Pons (tissue), 1 donor: ENCODE data around the gene UBXN11.
"Not testable (repeated sequence)": the region's sequence is repeated elsewhere in the genome, so short reads cannot be mapped to it uniquely, and the experiment has no call there.

Source experiments
- DNase-seq: peaks from one replicate; pipeline ENCODE4 v3.0.0-alpha.2; 2016; ENCODE audit warnings: low spot score

Gene UBXN11

DNA sequence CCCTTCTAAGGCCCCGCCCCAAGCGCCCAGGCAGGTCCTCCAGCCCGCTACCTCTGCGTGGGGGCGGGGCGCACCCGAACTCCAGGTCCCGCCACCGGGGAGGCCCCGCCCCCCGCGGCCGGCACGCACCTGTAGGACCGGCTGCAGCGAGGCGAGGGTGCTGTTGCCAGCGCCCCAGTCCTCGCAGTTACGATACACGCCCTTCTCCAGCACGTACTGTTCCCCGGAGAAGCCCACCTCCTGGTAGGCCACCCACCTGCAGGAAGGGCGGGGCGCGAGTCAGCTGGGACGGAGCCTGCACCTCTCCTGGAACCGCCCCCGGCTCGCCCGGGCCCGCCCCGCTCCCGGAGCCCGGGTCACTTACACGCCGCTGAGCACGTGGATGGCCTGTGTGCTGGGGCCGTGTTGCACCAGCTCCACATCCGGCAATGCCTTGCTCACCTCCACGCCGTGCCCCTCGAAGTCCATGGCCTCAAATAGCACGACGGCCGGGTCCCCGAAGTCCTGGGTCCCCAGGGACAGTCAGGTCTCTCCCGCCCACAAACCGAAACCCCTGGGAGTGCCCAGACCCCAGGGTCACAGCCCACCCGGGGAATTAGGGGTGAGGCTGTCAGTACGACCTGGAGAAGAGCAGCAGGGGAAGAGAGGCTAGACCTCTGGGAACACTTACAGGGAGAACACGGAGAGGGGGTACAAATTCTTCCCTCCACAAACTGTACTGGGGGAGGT is 30.2 kb upstream of the UBXN11 start:
- no peak for DNase-seq

DNA sequence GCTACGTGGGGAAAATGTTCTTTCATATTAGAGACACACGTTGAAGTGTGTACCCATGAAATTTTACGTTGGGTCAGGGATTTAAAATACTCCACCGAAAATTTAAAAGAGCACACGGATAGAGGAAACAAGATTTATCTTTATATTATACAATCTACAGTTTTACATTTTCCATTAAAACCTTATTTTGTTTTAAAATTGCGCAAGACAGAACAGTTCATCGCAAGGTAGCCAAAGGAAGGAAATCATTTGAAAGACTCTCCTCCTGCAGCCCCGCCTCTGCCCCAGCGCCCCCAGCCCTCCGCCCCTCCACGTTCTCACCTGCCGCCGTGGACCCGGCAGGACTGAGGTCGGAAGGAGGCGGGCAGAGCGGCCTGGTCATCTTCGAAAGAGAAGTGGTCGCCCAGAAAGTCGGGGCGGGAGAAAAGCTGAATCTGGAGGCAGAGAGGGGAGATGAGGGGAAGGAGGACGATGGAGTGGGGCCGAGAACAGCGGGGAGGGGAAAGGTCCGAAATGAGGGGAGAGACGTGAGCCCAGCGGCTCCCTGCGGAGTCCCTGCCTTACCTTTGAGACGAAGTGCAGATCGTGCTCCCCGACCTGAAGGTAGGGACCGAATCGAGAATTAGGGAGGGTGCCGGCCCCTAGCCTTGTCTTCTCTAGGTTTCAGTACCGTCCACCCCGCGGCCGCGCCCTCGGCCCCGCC is 29.5 kb upstream of the UBXN11 start:
- DNase-seq: no peak

DNA sequence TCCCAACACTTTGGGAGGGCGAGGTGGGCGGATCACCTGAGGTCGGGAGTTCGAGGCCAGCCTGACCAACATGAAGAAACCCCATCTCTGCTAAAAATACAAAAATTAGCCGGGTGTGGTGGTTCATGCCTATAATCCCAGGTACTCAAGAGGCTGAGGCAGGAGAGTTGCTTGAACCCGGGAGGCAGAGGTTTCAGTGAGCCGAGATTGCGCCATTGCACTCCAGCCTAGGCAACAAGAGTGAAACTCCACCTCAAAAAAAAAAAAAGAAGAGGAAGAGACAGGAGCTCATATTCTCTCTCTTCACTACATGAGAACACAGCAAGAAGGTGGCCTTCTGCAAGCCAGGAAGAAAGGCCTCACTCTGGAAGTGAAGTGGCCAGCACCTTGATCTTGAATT is 26.9 kb upstream of the UBXN11 start:
- not testable (repeated sequence) for DNase-seq

DNA sequence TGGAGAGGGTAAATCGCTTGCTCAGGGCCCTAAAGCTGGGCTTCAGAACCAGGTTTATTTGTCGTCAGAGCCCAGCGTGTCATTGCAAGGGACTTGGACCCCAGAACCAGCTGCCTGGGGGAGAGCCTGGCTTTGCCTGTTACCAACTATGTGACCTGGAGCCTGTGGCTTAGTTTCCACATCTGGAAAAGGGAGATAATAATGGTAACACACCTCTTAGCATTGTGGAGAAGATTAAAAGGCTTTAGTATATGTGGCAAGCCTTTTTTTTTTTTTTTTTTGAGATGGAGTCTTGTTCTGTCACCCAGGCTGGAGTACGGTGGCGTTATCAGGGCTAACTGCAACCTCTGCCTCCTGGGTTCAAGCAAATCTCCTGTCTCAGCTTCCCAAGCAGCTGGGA is 23.8 kb upstream of the UBXN11 start:
- DNase-seq: no peak

DNA sequence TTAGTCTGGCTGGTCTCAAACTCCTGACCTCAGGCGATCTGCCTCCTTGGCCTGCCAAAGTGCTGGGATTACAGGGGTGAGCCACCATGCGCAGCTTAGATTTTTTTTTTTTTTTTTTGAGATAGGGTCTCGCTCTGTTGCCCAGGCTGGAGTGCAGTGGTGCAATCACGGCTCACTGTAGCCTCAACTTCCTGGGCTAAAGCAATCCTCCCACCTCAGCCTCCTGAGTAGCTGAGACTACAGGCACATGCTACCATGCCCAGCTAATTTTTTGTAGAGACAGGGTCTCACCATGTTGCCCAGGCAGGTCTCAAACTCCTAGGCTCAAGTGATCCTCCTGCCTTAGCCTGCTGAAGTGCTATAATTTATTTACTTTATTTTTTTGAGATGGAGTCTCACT is 22.9 kb upstream of the UBXN11 start:
- not testable (repeated sequence) for DNase-seq

DNA sequence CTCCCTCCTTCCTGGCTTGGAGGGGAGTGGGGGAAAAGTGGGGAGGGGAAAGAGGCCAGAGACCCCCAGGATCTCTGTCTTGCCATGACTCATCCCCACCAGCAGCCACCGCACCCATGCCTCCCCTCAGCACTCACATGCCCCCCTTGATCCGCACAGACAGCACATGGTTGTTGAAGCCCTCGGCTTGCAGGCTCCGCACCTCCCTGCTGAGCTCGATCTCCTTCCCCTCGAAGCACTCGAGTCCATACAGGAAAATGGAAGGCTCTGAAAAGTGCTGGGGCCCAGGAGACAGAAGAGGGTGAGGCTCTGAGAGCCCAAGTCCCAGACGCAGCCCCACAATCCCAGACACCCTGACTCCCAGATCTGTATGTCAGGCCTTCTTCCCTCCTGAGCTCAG is 22.2 kb upstream of the UBXN11 start:
- DNase-seq: no peak

DNA sequence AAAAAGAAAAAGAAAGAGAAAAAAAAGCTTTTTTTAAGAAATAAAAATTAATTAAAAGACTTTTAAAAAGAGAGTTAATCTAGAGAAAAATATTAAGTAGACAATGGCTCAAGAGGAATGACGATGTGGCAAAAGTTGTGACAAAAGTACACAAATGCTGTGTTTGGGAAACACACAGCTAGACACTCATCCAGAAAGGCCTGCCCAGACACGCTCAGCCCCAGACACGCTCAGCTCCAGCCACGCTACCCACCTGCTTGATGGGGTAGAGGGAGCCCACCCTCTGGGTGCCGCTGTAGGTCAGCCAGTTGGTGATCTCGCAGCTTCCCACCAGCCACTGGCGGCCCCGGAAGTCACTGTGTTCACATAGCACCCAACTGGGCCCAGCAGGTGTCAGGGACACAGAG is 21.5 kb upstream of the UBXN11 start:
- DNase-seq: no peak

DNA sequence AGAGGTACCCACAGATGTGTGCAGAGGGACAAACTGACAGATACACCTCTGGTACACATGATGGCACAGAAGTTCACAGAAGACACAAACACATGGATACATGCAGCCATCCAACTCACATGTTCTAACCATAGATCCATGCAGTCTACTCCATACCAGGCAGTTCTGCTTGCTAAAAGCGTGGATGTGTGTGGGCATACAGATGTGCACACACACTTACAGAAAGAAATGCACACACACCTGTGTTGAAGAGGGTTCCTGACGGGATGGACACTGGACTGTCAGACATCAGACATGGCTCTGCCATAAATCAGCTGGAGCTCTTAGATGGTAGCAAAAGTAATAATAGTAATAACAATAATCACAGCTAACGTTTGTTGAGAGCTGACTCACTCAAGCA is 18.1 kb upstream of the UBXN11 start:
- no peak for DNase-seq

DNA sequence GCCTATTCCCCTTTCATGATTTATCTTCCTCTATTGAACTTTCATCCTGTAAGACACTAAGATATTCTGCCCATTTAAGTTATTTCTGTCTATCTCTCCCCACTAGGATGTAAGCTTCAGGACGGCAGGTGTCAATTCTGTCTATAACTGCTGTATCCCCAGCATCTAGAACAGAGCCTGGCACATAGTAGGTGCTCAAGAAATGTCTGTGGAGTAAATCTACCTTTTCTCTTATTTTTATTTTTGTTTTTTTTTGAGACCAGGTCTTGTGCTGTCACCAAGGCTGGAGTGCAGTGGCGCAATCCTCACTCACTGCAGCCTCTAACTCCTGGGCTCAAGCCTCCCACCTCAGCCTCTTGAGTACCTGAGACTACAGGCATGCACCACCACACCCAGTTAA is 16.9 kb upstream of the UBXN11 start:
- DNase-seq: no peak

DNA sequence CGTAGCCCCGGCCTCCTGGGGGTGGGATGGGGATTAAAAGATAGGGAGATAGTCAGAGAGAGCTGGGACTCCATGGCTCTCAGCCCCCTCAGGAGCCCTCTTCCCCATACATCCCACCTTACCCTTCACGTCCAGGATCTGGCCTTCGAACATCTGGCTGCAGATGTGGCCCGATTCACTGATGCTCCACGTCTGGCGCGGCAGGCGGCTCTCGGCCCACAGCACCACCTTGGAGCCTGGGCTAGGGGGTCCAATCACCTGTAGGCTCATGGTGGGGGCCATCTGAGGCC is 15.6 kb upstream of the UBXN11 start:
- no peak for DNase-seq

DNA sequence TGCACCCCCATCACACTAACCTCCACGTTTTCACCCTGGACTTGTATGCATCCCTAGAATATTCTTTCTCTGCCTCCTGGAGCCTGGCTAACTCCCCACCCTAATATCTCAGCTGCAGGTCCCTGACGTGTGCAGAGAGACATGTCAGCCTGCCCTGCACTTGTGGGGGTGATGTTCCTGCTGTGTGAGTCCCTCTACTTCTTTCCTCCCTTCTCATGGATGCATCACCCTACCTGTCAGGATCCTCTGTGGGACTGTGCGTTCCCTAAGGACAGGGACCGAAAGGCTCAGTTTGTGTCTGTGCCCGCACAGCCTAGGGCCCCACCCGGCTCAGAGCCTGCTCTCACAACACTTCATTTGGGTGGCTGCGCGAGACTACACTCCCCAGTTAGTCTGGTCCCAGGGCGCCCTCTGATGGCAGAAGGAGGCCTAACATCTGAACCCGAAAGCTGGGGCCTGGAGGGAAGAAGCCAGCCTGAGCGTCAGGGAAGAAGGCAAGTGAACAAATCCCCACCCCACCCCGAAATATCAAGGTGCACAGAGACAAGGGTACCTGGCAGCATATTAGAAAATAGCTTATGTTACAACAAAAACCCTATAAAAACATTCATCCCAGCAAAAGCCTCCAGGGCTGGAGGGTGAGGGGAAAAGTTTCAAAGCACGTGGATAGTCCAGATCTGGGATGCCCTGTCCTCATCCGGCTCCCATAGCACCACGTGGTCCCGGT is 15.0 kb upstream of the UBXN11 start:
- DNase-seq: peak; percentile 88

DNA sequence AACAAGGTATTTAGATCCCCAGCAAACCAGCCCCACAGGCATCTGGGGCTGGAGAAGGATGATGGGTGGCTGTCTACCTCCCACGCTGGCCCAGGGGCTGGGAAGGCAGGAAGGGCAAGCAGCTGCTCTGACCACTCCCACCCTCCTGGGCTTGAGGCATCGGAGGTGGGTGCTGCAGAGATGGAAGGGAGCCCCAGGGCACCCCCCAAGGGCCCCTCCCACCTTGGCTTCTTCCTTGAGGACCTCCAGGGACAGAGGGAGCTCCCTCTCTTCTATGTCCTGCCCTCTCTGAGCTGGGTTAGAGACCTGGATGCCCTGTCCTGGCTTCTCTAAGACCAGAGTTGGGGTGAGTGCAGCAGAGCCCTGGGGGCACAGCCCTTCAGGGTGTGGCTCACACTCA is 14.5 kb upstream of the UBXN11 start:
- DNase-seq: no peak

DNA sequence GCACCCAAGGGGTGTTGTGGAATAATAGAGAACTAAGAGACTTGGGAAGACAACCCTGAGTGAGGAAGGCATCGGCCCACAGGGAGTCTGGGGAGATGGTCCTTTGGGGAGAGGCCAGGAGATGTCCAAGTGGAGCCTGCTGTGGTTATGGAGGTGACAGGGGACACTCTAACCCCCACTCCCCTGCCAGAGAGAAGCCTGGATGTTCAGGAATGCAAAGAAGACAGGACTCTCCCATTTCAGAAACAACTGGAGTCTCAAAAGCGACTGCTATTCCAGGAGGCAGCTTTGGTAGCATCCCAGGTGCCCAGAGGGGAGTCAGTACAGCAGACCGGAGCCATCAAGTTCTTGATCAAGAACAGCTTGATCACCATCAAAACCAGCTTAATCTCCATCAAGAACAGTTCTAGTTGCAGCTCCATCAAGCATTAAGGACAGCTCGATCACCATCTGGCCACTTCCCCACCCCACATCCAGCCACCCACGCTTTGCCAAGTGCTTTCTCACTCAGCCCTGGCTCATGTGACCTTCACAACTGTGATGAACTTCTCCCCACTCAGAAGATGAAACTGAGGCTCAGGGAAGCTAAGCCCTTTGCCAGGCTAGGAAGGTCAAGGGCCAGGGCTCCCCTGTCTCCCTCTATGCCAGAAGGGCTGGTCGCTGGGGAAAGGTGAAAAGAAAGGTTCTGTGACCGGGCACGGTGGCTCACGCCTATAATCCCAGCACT is 12.1 kb upstream of the UBXN11 start:
- peak; percentile 56 for DNase-seq

DNA sequence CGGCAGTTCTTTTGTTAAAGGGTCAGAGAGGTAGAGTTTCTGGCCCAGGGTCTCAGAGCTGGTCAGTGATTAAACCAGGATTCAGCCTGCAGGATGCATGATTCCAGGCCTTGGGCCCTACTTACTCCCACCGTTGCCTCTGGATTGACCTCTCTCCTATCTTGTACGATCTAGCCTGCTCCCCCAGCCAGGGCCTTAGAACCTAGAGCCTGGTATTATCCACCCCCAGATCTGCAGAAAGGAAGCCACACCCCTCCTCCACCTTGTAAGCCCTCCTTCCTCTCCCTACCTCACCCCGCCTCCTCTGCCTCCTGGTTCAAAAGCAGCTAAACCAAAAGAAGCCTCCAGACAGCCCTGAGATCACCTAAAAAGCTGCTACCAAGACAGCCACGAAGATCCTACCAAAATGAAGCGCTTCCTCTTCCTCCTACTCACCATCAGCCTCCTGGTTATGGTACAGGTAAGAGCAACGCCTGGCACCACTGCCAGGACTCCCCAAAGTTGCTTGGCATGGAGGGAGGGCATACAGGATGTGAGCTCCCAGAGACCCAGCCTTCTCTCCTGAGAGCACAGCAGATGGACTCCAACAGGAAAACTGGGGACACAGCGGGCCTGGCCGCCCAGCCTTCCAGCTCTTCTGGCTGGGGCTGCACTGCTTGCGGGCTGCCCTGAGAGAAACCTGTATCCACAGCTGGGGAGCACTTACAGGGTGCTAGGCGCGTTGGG is 11.3 kb upstream of the UBXN11 start, which contains the start of gene CD52:
Gene CD52, plus strand, starts transcription at position 347 of the 726 bp plus-strand sequence. Its CDS starts 60 bp downstream, at position 407.
- no peak for DNase-seq

DNA sequence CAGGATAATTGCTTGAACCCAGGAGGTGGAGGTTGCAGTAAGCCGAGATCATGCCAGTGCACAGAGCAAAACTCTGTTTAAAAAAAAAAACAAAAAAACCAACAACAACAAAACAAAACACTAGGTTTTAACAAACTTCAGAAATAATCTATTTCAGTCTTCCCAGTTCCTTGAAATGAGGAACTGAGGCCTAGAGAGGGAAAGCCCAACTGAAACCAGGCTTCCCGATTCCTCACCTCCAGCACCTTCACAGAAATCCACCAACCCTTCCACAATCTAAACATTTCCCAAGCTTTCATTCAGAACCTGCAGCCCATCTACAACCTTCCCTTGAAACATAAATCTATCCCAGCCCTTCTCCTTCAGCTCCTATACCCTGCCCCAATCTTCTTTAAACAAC is 10.7 kb upstream of the UBXN11 start:
- DNase-seq: no peak

DNA sequence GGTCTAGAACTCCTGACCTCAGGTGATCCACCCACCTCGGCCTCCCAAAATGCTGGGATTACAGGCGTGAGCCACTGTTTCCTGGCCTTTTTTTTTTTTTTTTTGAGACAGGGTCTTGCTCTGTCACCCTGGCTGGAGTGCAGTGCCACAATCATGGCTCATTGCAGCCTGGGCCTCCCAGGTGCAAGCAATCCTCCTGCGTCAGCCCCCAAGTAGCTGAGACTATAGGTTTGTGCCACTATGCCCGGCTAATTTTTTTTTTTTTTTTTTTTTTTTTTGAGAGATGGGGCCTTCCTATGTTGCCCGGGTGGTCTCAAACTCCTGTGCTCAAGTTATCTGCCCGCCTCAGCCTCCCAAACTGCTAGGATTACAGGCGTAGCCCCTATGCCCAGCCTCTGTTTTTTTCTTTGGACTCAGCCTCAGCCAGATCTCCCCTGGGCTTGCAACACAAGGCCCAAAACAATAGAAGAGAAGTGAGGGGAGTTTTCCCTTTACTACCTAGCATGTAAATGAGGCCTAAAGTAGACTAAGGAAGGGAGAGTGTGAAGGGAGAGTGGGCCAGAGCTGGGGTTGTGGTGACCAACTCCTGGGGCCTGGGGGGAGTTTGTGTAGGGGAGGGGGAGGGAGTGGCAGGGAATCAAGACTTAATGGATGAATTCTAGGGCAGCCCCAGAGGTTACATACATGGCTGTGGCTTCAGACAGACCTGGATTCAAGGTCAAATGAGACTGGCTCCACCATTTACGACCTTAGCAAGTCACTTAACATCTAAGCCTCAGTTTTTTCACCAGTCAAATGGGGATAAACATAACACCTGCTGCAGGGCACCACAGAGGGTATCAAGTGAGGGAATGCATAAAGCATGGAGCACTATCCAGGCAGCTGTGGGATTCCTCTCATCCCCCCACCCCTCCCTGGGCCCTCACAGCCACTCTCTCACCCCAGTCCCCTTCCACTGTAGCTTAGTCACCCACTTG is 9.7 kb upstream of the UBXN11 start:
- no peak for DNase-seq

DNA sequence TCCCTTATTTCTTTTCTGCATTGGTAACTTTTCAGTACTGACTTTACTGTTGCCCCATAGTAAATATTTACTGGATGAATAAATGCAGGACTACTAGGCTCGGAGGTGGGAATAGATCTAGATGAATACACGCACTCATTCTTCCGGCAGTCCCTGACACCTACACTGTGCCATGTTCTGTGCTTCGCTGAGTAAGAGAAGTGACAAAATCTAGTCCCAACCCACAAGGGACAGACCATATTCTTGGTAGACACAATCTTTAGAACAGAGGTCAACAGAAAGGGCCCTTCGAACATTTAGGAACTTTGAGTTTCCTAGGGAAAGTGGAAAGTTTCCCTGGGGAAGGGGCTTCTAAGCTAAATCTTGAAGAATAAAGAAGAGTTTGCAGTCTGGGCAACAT is 8.1 kb upstream of the UBXN11 start:
- no peak for DNase-seq

DNA sequence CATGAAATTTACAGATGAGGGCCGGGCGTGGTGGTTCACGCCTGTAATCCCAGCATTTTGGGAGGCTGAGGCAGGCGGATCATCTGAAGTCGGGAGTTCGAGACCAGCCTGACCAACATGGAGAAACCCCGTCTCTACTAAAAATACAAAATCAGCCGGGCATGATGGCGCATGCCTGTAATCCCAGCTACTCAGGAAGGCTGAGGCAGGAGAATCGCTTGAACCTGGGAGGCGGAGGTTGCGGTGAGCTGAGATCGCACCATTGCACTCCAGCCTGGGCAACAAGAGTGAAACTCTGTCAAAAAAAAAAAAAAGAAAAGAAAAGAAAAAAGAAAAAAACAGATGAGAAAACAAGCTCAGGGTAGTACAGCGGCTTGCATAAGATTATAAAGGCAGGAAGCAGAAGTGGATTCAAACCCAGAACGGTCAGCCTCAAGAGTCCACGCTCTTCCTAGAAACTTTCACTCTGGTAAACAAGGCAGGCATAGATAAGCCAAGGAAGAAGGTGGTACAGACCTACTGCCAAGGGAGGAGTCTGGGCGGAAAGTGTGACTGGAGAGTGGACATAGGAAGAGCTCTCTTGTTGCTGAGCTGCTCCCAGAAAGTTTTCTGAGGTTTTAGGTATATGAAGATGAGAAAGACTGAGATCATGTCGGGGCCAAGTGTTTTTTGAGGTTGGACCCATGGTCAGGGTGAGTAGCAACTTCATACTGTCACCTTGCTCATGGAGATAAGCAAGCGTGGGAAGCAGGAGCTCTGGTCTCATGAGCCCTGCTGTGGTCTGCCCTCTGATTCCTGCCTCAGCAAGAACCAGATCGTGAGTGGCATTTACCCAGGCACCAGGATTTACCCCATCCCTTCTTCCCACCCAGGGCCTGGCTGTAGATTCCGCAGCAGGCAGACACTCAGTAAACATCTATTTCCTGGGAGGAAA is 1.8 kb upstream of the UBXN11 start:
- not testable (repeated sequence) for DNase-seq

DNA sequence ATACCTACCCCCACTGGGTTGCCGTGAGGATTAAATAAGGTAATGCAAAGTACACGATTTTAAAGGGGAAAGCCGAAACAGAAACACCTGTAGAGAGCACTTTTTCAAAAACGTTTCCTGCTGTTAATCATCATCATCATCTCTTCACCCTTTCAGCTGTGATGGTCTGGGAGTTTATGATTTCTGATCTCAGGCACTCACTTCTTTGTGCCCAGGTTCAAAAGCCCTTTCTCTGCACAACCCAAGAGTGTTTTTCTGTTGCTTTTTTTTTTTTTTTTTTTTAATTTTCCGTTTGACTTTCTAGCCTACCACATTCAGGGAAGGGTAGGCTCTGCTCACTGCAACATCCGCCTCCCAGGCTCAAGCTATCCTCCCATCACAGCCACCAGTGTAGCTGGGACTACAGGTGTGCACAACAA is 936 bp upstream of the UBXN11 start:
- no peak for DNase-seq
